Kidney (tissue), 14 donors: Measurements from ENCODE around the gene FBXL14. TPM values are rescaled to one million over a fixed set of nuclear protein-coding genes. Genes with fewer than 3 reads are reported as not detected.
A peak's percentile ranks its signal among the peaks of the same experiment; 100 is the strongest.

Source experiments
- DNase-seq, 5 donors: peaks; one replicate each; pipeline ENCODE4 v3.0.0-alpha.2; 2013 to 2020
- FAIRE-seq: peaks from 2 replicates; lab custom pipeline; 2012; peaks lifted over from hg19 to GRCh38; lab: Jason Lieb, UNC
- H3K27ac ChIP-seq, 2 donors: one replicate each; pipeline ENCODE4 v1.7.0; 2013; ENCODE audit warnings: low read depth in 2 of 2, low read length in 2 of 2, inconsistent platforms in 1 of 2
- H3K27me3 ChIP-seq: one replicate; pipeline ENCODE4 v1.7.1; 2013; ENCODE audit warnings: low read length, inconsistent platforms; ENCODE audit not compliant: control insufficient read depth, insufficient read depth
- H3K36me3 ChIP-seq, 3 donors: one replicate each; pipeline versions ENCODE4 v1.7.0 to v1.7.1; 2013; ENCODE audit warnings: low read length in 3 of 3, control low read depth in 1 of 3, inconsistent platforms in 1 of 3; ENCODE audit not compliant: insufficient read depth in 3 of 3, control insufficient read depth in 2 of 3
- H3K4me1 ChIP-seq, 3 donors: one replicate each; pipeline versions ENCODE4 v1.7.0 to v1.7.1; 2013; ENCODE audit warnings: low read length in 3 of 3, inconsistent platforms in 1 of 3, low read depth in 1 of 3; ENCODE audit not compliant: control insufficient read depth in 2 of 3, insufficient read depth in 2 of 3
- H3K4me3 ChIP-seq, 3 donors: one replicate each; pipeline versions ENCODE4 v1.7.0 to v1.8.1; 2013; ENCODE audit warnings: low read length in 3 of 3, control low read depth in 1 of 3, inconsistent platforms in 1 of 3
- H3K9ac ChIP-seq, 3 donors: one replicate each; pipeline versions ENCODE4 v1.7.0 to v1.7.1; 2013; ENCODE audit warnings: low read length in 3 of 3, control low read depth in 1 of 3, inconsistent platforms in 1 of 3
- H3K9me3 ChIP-seq, 3 donors: one replicate each; pipeline versions ENCODE4 v1.7.0 to v1.7.1; 2013; ENCODE audit warnings: low read length in 3 of 3, control low read depth in 1 of 3, inconsistent platforms in 1 of 3; ENCODE audit not compliant: control insufficient read depth in 2 of 3, insufficient read depth in 1 of 3
- intact Hi-C: fragments of 100-400 bp; cut with DNase I; formaldehyde crosslinking; loops from one replicate; pipeline ENCODE4 v1.11.1; 2022
- polyA plus RNA-seq: library from polyadenylated mRNA; stranded (reverse); fragments of 350-450 nt; fragmentation: Illumina TruSeq; extraction: RNeasy Lipid Tissue Mini Kit (QIAGEN cat#74804); gene quantifications from one replicate; pipeline ENCODE4 v1.2.3, GENCODE V29; 2014; ENCODE audit warnings: low read depth, low replicate concordance; ENCODE audit not compliant: insufficient read depth
- total RNA-seq: library from RNA; stranded (reverse); fragmentation: NEBNext Ultra II Directional; extraction: Animal tissue kit (Norgen Biotek cat#: 25700); gene quantifications from one replicate; pipeline ENCODE4 v1.2.1, GENCODE V29; 2021
- TF ChIP-seq, protein P1 (sequence below): IDR thresholded peaks from 3 replicates; pipeline ENCODE4 v1.5.1; 2012; ENCODE audit warnings: mild to moderate bottlenecking, moderate library complexity, borderline replicate concordance; ENCODE audit not compliant: insufficient read depth; ENCODE audit errors: extremely low read depth
- donor health status: control.
- donor health status: control.
- donor health status: control.
- donor health status: control.
- donor health status: control.
- donor health status: DM: yes; HTN: yes; CAD: no.
- donor health status: Normal renal cell carcinoma (clear cell type).

FBXL14 gene
- total and polyA plus RNA-seq, 2 donors from 2014 or later, result 5.3 to 17.9 TPM

DNA sequence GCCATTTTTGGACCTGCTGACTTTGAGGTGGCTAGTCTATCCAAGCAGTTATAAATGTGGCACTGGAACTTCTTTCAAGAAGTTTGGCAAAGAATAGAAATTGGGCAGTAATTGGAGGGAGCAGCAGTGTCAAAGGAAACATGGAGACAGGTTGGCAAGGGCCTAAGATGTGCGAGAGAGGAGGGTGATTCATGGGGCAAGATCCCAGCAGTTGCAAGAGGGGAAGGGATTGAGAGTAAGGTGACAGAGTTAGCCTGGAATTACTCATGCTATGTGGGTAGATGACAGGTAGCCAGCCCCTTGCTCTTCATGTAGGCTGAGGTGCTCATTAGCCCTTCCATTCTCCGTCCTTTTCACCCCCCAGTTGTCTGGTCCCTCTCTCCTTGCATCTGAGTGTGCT is 42.2 kb downstream of the FBXL14 start:
- Histone ChIP-seq H3K27ac (no peak overlapping the region), H3K4me1 (no peaks in the 10 kb centered on the region), H3K4me3 (no peak overlapping the region), H3K27me3 (no peaks in the 10 kb centered on the region), H3K9me3 (no peaks in the 10 kb centered on the region), H3K9ac (no peak overlapping the region), H3K36me3 (no peaks in the 10 kb centered on the region)
- TF ChIP-seq, protein P1, sequence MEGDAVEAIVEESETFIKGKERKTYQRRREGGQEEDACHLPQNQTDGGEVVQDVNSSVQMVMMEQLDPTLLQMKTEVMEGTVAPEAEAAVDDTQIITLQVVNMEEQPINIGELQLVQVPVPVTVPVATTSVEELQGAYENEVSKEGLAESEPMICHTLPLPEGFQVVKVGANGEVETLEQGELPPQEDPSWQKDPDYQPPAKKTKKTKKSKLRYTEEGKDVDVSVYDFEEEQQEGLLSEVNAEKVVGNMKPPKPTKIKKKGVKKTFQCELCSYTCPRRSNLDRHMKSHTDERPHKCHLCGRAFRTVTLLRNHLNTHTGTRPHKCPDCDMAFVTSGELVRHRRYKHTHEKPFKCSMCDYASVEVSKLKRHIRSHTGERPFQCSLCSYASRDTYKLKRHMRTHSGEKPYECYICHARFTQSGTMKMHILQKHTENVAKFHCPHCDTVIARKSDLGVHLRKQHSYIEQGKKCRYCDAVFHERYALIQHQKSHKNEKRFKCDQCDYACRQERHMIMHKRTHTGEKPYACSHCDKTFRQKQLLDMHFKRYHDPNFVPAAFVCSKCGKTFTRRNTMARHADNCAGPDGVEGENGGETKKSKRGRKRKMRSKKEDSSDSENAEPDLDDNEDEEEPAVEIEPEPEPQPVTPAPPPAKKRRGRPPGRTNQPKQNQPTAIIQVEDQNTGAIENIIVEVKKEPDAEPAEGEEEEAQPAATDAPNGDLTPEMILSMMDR, result no peak
- DNase-seq (no peak), FAIRE-seq (no peak)
- intact Hi-C loops, result no loop called here

DNA sequence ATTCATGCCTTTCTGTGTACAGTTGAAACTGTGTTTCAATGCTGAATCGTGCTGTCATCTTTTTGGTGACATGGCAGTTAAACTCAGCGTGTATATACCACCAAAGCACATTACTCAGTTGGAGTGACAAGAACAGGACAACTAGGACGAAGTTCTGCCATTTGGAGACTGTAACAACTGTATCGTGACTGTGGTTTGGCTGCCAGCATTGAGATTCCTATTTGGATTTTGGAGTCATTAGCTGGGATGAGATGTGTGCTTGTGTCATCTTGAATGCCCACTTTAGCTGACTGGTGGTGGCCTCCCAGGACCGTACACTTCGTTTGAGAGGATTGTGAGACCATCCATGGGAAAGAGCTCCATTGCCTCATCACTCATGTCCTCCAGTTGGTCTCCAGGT is 42.9 kb downstream of the FBXL14 start:
- H3K27ac ChIP-seq, result no peak overlapping the region
- H3K36me3 ChIP-seq, result no peaks in the 10 kb centered on the region
- TF ChIP-seq, protein P1, result no peak
- no peak overlapping the region for H3K4me3 ChIP-seq
- intact Hi-C loops, result no loop called here
- no peak overlapping the region for H3K9ac ChIP-seq
- no peak for DNase-seq
- peaks cover 2% of the 10 kb centered on the region for H3K27me3 ChIP-seq
- no peaks in the 10 kb centered on the region for H3K9me3 ChIP-seq
- H3K4me1 ChIP-seq, result no peaks in the 10 kb centered on the region
- no peak for FAIRE-seq

DNA sequence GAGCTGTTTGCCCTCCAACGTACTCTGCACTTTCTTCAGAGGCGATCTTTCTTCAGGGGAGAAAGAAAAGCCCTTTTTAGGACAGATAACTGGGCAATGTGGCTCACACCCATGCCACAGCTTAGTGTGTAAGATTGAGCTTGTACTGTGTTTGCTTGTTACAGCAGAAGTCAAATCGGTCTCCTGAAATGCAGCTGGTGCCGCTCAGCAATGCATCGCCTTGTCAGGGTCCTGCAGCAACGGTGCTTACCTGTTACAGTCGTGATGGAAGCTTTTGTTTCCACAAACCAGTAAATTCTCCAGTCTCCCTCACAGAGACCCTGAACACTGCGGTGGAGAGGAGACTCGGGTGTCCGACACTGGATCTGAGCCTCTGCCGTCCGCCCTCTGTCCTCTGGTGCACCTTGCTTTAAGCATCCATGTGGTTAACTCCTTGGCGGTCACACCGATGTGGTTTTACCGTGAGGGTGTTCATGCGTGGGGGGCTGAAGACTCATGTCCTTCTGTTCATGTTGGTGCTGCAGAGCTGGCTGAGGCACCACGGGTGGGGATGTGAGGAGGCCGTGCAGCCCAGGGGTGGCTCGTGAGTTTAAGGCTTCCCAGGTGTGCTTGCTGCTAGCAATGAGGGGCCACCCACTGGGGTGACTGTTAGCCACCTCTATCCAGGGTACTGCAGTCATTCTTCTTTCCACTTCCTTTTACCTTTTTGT is 47.3 kb downstream of the FBXL14 start:
- TF ChIP-seq, protein P1, result no peak
- no peak overlapping the region for H3K9ac ChIP-seq
- DNase-seq, result peak in 2 of 5 donors; percentile 26 to 36
- H3K9me3 ChIP-seq, result no peaks in the 10 kb centered on the region
- intact Hi-C loops, result no loop called here
- no peaks in the 10 kb centered on the region for H3K4me1 ChIP-seq
- H3K4me3 ChIP-seq, result no peak overlapping the region
- peaks cover 2% of the 10 kb centered on the region for H3K27me3 ChIP-seq
- H3K36me3 ChIP-seq, result no peaks in the 10 kb centered on the region
- no peak overlapping the region for H3K27ac ChIP-seq
- no peak for FAIRE-seq
